Islet of Langerhans (tissue), 1 donor: ENCODE results near the gene MRPS10.
"Not testable (repeated sequence)": the region's sequence is repeated elsewhere in the genome, so short reads cannot be mapped to it uniquely, and the experiment has no call there.

Source experiments
- FAIRE-seq: peaks from one replicate; lab custom pipeline; 2011; peaks lifted over from hg19 to GRCh38; lab: Jason Lieb, UNC

Gene MRPS10

DNA sequence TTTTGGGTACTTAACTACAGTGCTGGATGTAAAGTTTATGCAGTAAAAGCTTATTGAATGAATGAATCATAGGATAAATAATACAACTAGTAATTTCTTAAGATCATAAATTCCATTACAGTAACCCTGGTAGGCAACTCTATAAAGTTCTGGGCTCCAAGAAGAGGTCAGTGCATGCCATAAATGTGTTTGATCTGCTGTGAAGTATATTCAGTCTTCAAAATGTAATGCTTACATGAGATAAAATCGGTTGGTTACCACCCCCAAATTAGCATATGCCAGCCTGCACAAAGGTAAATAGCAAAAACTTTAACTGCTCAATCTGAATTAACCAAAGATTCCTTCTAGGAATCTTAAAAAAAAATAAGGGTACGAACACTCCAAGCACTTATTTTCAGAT lies 10.1 kb downstream of the MRPS10 start:
- FAIRE-seq = not testable (repeated sequence)

DNA sequence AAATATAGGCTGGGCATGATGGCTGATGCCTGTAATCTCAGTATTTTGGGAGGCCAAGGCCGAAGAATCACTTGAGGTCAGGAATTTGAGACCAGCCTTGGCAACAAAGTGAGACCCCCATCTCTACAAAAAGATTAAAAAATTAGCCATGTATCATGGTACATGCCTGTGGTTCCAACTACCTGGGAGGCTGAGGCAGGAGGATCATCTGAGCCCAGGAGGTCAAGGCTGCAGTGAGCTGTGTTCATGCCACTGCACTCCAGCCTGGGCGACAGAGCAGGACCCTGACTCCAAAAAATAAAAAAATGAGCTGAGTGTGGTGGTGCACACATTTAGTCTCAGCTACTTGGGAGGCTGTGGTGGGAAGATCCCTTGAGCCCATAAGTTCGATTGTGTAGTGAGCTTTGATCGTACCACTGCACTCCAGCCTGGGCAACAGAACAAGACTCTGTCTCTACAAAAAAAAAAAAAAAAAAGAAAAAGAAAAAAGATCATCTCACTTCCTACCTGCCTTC lies 12.8 kb downstream of the MRPS10 start:
- no peak for FAIRE-seq

DNA sequence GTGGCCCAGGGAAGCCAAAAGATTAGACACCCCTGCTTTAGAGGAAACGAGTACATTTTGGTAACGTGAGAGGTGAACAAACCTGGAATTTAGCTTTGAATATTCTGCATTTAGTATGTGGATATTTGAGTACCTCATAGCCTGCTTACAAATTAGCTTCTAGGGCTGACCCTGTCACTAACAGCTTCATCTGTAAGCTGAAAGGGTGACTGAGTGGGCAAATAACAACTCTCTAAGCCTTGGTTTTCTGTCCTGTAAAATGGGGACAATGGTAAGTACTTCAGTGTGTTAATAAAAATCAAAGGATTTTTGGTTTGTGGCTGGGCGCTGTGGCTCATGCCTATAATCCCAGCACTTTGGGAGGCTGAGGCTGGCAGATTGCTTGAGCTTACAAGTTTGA lies 14.5 kb downstream of the MRPS10 start:
- no peak for FAIRE-seq

DNA sequence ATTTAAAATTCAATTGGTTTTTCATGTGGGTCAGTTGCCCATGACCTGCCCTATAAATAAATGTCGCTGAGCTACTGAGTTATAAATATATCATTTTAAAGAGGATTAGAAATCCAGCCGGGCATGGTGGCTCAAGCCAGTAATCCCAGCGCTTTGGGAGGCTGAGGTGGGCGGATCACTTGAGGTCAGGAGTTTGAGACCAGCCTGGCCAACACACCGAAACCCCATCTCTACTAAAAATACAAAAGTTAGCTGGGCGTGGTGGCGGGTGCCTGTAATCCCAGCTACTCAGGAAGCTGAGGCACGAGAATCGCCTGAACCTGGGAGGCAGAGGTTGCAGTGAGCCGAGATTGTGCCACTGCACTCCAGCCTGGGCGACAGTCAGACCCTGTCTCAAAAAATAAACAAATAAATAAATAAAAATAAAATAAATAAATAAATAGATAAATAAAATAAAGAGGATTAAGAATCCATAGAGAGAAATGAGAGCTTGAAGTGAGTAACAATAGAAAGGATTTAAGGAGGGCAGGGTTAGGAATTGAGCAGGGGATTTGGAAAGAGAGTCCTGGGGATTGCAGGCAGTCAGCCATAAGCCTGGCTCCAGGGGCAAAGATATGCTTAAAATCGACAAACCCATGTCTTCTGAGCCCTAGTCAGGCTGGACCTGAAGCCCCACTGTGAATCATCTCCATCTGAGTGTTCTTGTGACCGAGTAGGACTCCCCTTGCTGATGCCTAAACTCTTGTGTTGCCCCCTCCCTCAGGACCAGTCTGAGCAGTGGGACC lies 15.3 kb downstream of the MRPS10 start:
- FAIRE-seq = not testable (repeated sequence)

DNA sequence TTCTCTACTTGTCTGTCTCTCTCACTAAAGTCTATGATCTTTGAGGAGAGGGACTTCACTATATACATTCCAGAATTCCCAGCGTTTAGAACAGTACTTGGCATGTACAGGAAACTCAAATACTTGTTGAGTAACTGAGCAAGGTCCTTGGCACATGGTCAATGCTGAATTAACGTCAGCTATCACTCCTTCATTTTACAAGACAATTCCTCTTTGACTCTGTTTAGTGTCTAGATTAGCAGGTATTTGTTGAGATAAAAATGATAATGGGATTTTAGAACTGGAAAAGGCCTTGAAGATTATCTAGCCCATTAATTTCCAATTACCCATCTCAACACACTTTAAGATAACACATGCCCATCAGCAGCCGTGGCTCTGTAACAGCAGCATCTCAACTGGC lies 16.3 kb downstream of the MRPS10 start:
- no peak for FAIRE-seq

DNA sequence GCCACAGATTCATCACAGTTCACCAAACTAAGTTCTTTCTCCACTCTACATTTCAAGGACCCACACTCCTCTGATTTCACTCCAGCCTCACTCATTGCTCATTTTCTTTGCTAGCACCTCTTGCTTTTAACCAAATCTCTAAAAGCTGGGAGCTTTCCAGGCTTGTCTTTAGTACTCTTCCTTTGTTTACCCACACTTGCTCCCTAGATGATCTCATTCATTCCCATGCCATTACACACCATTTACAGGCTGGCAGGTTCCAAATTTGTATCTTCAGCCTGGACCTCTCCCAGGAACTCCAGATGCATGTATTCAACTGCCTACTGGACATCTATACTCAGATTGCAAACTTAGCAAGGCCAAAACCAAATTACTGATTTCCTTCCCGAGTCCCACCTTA lies 17.6 kb downstream of the MRPS10 start:
- FAIRE-seq = no peak

DNA sequence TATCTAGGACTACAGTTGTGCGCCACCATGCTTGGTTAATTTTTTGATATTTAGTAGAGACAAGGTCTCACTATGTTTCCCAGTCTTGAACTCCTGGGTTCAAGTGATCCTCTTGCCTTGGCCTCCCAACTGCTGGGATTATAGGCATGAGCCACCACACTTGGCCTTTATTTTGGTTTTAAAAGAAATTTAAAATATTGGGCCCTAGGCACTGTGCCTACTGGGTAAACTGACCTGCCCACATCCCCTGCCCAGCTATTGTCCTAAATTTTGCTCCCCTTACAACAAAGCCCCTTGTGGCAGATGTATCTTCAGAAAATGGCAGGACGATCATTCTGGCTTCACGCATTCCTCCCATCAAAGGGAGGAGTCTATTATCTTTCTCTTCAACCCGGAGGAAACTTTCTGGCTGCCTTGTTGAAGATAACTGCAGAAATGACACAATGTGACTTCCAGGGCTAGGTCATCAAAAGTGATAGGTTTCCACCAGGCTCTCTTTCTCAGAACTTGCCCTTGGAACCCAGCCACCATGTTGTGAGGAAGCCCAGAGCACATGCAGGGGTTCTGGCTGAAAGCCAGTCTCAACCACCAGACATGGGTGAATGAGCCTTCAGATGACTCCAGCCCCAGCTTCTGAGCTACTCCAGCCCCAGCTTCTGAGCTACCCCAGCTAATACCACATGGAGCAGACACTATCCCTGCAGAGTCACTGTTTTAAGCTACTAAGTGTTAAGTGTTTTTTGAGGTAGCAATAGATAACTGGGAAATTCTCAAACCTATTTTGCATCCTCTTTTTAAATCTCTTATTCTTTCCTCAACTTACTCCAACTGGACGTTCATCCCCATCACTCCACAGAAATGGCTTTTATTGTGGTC lies 18.3 kb downstream of the MRPS10 start:
- FAIRE-seq = no peak

DNA sequence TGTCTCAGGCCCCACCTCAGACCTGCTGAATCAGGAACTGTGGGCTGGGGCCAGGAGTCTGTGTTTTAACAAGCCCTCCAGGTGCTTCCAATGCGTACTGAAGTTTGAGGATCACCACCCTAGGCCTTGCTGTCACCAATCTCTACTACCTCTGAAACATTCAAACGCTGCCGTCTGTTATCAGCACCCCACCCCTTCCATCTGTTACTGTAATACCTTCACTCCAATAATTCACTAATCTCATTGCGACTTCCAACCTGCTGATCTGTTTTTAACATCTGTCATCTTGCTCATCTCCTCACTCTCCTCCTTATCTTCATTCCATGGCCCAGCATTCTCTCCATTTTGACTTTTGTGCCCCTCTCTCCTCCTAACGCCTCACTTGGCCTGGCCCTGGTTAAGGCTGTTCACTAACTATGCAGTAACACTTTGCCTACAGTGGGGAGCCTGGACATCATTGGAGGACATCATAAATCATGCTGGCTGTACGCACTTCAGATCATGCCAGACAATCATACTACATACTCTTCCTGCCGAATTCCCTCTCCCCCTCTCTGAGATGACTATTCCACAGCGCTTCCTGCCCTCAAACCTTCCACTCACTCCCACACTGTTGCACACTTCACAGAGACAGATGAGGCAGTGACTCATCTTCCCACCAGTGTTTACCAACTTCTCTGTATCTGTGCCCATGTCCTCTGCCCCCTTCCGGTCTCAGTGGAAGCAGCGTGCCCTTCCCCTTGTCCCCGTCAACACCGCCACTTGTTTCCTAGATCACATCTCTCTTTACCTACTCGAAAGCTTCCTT lies 19.9 kb downstream of the MRPS10 start:
- FAIRE-seq = no peak

DNA sequence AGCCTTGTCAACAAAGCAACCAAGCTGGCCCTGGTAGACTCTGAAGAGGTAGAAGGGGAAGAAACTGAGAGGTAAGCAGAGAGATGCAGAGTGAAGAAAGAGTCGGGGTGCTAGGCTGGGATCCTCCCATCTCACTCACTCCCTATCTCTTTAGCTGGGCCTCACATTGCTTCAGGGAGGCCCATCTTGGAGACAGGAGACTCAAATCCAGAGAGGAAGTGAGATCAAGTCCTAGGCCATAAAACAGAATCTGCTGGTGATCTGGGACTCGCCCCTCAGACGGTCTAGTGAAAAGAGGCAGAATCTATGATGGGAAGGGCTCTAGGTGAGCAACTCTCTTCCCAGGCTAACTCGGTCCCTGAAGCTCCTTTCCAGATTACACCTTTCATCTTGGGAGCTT lies 22.2 kb downstream of the MRPS10 start:
- FAIRE-seq = no peak

DNA sequence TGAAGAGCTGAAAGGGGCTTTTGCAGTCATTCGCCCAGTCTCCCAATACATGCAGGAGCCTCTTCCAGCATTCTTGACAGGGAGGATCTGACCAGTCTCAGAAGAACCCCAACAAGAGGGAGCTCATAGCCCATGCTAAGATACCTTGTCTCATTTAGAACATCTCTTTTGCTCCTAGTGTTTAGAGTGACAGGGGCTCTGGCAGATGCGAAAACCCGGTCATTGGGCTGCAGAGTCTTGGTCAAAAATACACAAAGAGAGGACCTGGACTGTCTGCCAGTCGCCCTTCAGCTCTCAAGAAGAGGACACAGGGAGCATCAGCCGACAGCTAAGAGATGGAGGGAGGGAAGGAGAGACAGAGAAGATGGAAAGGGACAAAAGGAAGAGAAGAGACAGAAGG lies 23.6 kb downstream of the MRPS10 start:
- no peak for FAIRE-seq

DNA sequence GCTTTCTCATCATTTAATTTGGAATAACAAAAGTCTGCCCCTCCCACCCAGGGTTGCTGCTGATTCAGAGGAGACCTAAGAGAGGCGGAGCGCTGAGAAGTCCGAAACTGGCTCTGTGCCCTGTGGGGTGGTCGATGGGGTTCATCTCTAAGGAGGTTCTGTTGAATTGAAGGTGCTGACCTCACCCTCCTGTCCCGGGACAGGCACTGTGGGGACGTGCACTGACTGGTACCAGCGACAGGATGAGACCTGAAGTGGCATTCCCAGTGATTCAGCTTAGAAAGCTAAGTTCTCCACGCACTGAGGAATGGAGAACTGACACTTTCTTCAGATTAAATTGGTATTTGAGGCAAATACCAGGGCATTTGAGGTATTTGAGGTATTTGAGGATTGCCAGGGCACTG lies 24.2 kb downstream of the MRPS10 start:
- FAIRE-seq = no peak

DNA sequence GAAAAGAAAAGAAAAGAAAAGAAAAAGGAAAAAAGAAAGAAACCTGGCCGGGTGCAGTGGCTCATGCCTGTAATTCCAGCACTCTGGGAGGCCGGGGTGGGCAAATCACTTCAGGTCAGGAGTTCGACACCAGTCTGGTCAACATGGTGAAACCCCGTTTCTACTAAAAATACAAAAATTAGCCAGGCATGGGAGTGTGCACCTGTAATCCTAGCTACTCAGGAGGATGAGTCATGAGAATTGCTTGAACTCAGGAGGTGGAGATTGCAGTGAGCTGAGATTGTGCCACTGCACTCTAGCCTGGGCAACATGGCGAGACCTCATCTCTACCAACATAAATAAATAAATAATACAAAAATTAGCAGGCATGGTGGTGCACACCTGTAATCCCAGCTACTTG lies 25.3 kb downstream of the MRPS10 start:
- FAIRE-seq = not testable (repeated sequence)

DNA sequence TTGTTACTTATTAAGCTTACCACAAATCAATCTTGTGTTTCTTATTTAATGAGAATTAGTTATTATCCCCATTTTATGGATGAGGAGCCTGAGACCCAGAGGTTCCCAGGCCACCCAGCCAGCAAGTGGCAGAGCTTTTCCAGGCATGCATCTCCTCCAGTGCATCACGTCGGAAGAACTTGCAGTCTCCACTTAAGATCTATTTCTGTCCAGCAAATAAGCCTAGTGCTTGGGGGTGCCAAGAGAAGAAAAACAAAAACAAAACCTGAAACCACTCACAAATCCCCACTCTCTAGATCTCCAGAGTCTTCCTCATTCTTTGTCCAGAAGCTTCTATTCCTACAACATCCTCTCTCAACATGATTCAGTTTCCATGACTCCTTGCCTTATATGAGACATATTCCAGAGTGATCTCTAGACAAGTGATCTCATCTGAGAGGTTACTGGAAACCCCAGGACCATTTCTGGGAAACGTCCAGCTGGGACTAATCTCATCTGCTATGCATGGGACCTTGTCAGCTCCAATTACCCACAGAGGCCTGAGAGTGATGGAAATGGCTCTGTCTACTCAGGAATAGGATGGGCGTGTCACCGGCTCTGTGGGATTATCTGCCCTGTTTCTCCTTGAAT lies 27.0 kb downstream of the MRPS10 start:
- FAIRE-seq = no peak

DNA sequence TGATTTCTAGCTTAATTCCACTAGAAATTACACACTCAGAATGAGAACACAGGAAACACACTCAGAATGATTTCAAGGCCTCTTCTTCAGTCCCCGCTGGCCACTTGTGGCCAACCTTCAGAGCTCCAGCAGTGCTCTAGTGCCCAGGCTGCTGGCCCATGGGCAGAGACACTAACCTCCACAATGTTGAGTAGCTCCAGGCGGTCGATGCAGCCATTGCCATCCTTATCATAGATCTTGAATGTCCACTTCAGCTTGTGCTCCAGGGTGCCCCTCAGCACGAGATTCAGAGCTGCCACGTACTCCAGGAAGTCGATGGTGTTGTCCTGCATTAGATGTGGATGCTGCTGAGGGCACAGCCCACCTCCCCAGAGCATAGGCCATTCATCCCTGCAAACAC lies 29.3 kb downstream of the MRPS10 start:
- FAIRE-seq = no peak

DNA sequence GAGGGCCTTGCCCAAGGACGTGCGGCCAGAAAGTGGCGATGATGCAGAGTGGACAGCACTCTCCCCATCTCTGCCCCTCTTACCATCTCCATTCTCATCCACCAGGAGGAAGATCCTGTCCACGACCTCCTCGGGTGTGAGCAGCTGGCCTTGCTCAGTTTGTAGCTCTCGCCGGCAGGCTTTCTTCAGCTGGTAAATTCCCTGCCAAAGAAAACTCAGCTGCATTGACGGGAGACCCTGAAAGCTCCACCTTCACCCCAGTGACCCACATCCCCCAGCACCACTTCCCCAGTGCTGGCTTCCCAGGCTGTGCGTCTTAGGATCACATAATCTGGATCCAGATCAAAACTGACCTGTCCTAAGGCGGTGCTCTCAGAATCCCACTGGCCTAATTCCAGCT lies 32.1 kb downstream of the MRPS10 start:
- no peak for FAIRE-seq

DNA sequence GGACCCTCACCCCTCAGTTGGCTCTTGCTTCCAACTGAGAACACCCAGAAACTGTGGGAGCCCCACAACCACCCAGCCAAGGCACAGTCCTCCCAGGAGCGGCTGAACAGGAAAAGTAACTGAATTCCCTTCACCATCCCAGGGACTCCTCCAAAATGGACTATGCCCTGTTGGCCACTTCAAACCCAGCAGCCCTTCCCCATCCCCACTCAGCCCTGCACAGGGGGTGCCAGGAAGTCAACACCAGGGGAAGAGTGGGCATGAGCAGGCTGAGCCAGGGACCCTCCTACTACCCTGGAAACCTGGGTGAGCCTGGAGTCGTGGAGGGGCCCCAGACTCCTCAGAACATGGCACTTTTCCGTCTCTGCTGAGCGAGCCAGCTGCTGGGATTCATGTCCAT lies 33.2 kb downstream of the MRPS10 start:
- no peak for FAIRE-seq

DNA sequence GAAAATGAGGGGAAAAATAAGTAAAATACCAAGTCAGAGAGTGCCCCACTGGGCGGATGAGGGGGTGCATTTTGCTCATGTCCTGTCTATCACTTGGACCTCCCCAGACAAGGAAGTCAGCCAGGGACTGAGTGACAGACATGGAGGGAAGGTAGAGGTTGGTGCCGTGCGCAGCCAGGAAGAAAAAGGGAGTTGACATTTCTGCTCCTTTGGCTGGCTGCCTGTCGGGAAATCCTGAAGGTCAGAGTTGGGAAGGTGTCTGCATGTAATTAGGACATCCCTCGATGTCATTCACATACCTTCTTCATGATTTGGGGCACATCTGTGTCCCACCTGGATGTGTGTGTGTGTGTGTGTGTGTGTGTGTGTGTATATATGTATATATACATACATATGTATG lies 35.6 kb downstream of the MRPS10 start:
- no peak for FAIRE-seq

DNA sequence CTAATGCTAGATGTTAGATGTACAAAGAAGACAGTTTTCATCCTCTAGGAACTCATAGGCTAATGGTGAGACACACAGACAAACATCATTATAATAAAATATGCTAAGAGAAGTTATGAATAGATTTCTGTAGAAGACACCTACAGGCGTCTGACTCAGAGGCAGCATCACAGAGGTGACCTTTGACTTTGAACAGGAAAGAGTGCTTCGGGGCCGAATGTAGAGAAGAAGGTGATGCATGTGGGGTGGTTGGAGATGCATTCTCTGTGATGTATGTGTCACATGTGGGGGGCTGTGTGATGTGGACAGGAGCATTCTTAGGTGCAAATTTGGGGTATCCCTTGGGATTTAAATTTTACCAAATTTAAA lies 37.7 kb downstream of the MRPS10 start:
- FAIRE-seq = no peak

DNA sequence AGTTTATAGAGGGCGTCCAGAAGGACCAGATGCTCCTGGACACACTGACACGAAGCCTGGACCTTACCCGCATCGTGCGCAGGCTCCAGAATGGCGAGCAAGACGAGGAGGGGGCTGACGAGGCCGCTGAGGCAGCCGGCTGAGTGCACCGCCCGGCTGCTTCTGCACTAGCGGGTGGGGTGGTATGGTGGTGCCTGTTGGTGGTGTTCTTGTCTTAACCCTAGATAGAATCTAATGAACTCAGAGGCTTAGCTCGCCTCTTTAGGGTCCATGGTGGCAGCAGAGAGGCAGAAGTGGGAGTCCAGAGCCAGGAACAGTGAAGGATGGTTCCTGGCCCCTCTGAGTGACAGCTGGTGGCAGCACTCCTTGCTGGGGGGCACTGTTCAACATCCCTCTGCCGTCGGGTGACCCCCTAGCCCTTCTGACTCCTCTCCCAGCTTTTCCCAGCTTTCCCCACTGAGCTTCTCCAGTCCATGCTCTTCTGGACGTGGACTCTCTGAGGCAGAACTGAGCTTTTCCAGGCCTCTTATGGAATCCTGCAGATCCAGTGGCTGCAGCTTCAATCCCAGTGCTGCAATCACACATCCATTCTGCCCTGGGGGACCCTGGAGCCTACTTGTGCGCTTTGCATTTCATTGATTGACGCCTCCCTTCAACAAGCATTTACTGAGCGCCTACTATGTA lies 38.3 kb downstream of the MRPS10 start:
- FAIRE-seq = no peak

DNA sequence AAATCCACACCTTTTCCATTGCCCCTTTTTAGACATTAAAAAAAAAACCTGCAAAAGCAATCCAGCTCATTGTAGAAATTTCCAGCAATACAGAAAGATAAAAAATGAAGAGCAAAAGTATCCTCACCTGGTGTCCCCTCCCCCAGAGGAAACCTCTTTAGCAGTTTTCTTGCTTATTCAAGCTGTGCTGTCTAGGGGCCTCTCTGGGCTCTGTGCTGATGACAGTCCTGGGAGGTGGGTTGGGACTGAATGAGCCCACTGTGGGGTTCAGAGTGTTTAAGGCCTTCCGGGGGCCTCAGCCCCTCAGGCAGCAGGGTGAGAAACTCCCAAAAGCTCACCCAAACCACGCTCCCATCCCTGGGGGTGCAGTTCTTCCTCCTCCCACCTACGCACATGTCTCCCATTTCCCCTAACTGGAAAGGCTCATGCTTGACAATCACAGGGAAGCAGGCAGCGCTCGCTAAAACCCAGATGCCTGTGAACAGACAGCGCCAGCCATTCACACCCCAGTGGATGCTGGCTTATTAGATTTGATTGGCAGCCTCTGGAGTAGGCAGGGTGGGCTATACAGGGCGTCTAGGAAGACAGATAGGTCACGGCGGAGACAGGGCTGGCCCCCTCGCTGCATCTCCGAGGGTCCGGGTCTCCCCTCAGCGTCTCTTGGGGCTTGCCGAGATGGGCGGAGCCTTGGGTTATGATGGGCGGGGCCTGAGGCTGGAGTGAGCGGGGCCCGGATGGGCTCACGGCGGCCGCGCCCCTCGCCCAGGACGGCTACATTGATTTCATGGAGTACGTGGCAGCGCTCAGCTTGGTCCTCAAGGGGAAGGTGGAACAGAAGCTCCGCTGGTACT lies 39.9 kb downstream of the MRPS10 start:
- FAIRE-seq = no peak

DNA sequence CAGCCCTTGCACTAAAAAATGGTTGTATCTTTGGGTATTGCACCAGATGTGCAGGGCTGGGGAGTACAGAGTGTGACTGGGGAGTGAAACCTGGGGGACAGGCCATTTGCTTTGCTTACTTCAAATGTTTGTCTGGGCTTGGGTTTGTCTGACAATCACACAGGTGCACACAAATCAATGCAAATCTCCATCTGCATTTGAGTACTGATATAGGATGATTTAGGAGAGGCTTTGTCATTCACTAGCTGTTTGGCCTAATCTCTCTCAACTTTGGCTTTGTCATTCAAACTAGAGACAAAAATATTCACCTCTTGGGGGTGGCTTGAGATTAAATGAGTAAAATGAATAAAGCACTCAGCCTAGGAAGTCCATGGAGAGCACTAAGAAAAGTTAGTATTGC lies 40.7 kb downstream of the MRPS10 start:
- no peak for FAIRE-seq
